ENCODE results near the gene CGNL1.

Gene CGNL1

GRCh38 chr15:57532731-57533447 lies 156.6 kb downstream of the CGNL1 start:
- no peak for DNase-seq

GRCh38 chr15:57533448-57533799 lies 157.1 kb downstream of the CGNL1 start:
- no peak for DNase-seq

- DNase-seq: peak; percentile 51
These were observed 158.0 kb downstream of the CGNL1 start for GRCh38 chr15:57534281-57534680.

- DNase-seq: peak; percentile 71
These were observed 160.8 kb downstream of the CGNL1 start for GRCh38 chr15:57537072-57537471.

GRCh38 chr15:57537488-57538264 lies 161.4 kb downstream of the CGNL1 start:
- DNase-seq: no peak

- no peak for DNase-seq
These were observed 161.9 kb downstream of the CGNL1 start for GRCh38 chr15:57538265-57538529.

GRCh38 chr15:57538821-57539220 lies 162.5 kb downstream of the CGNL1 start:
- DNase-seq: no peak

- no peak for DNase-seq
These were observed 163.9 kb downstream of the CGNL1 start for GRCh38 chr15:57540211-57540610.

GRCh38 chr15:57540736-57541135 lies 164.4 kb downstream of the CGNL1 start:
- no peak for DNase-seq

GRCh38 chr15:57541271-57541670 lies 165.0 kb downstream of the CGNL1 start:
- DNase-seq: no peak

GRCh38 chr15:57541805-57542504 lies 165.7 kb downstream of the CGNL1 start:
- peak; percentile 60 for DNase-seq

- no peak for DNase-seq
These were observed 166.2 kb downstream of the CGNL1 start for GRCh38 chr15:57542505-57542817.

GRCh38 chr15:57544848-57545480 lies 168.7 kb downstream of the CGNL1 start:
- DNase-seq: no peak

GRCh38 chr15:57545995-57546394 lies 169.7 kb downstream of the CGNL1 start:
- DNase-seq: no peak

GRCh38 chr15:57547243-57547755 lies 171.0 kb downstream of the CGNL1 start:
- DNase-seq: no peak

GRCh38 chr15:57548351-57548750 lies 172.0 kb downstream of the CGNL1 start:
- no peak for DNase-seq

- DNase-seq: no peak
These were observed 172.5 kb downstream of the CGNL1 start for GRCh38 chr15:57548835-57549234.

- DNase-seq: no peak
These were observed 173.6 kb downstream of the CGNL1 start for GRCh38 chr15:57549935-57550334.

GRCh38 chr15:57550640-57551039 lies 174.3 kb downstream of the CGNL1 start:
- no peak for DNase-seq

- peak; percentile 32 for DNase-seq
These were observed 175.7 kb downstream of the CGNL1 start for GRCh38 chr15:57551715-57552677.

GRCh38 chr15:57552678-57553334 lies 176.5 kb downstream of the CGNL1 start:
- DNase-seq: no peak

GRCh38 chr15:57553526-57553925 lies 177.2 kb downstream of the CGNL1 start:
- DNase-seq: no peak

Measured in NCI-H2171 treated with DMSO at 0.1 percent for 48 hours (cell line).